Pancreas (tissue), 10 donors: ENCODE measurements around the gene PROCA1. TPM values are rescaled to one million over a fixed set of nuclear protein-coding genes. Genes with fewer than 3 reads are reported as not detected.
A peak's percentile ranks its signal among the peaks of the same experiment; 100 is the strongest.

ENCODE experiments used
- ATAC-seq, 4 donors: fragments of 200-7000 bp; cut with Tn5 transposase; one replicate each; pipeline versions ENCODE4 v1.8.0 to v1.9.1; 2020; ENCODE audit warnings: mild to moderate bottlenecking in 4 of 4, moderate library complexity in 4 of 4
- DNase-seq, 6 donors: peaks; one replicate each; pipeline ENCODE4 v3.0.0-alpha.2; 2020
- FAIRE-seq: peaks from 2 replicates; lab custom pipeline; 2012; peaks lifted over from hg19 to GRCh38; lab: Jason Lieb, UNC
- H3K27ac ChIP-seq, 4 donors: fragments of 200-600 bp; sonication (generic); 1 replicate in 3 of 4; 2 replicates in 1 of 4; pipeline versions ENCODE4 v1.5.0 to v1.8.0; 2020
- H3K27me3 ChIP-seq, 4 donors: fragments of 200-600 bp; one replicate each; pipeline ENCODE4 v1.8.0; 2021
- H3K36me3 ChIP-seq, 3 donors: fragments of 200-600 bp; sonication (generic) in 1 of 3; one replicate each; pipeline versions ENCODE4 v1.5.0 to v1.8.0; 2020 to 2021
- H3K4me1 ChIP-seq, 3 donors: fragments of 200-600 bp; one replicate each; pipeline ENCODE4 v1.8.0; 2021
- H3K4me3 ChIP-seq, 4 donors: fragments of 200-600 bp; sonication (generic) in 2 of 4; one replicate each; pipeline versions ENCODE4 v1.5.0 to v1.8.0; 2020 to 2021
- H3K9me3 ChIP-seq, 4 donors: fragments of 200-600 bp; one replicate each; pipeline ENCODE4 v1.8.0; 2021
- WGBS, 2 donors: extraction: QIAGEN DNeasy Blood & Tissue Kit; methylation state at CpG; one replicate each; pipeline ENCODE4 v1.1.7; 2013; 5-methylcytosine and 5-hydroxymethylcytosine counted together
- intact Hi-C, 3 donors: fragments of 100-400 bp; cut with DNase I; formaldehyde crosslinking; loops; one replicate each; pipeline versions ENCODE4 v1.11.1 to v1.14.2; 2022
- polyA plus RNA-seq, 2 donors: library from polyadenylated mRNA; stranded (reverse); fragments of 200-250 nt; gene quantifications; one replicate each; pipeline ENCODE4 v1.2.3, GENCODE V29; 2013
- total RNA-seq, 6 donors: library from RNA; stranded (reverse); fragmentation: NEBNext Ultra II Directional in 4 of 6; extraction: Animal tissue kit (Norgen Biotek cat#: 25700) in 4 of 6; gene quantifications; one replicate each; pipeline versions ENCODE4 v1.2.1 to v1.2.4, GENCODE V29; 2021 to 2023
- TF ChIP-seq, protein P1 (sequence below), 4 donors: fragments of 200-600 bp; sonication (generic) in 3 of 4; IDR thresholded peaks; one replicate each; pipeline versions ENCODE4 v1.5.0 to v1.8.0; 2021; ENCODE audit warnings: antibody characterized with exemption in 4 of 4
- donor health status: healthy with polysubstance abuse.
- donor health status: DM: no; HTN: no; CAD: no; lungs with moderate emphysema.
- donor health status: DM: no; HTN: no; CAD: no.
- donor health status: control.
- donor health status: control.
- donor health status: Bipolar disorder and iron deficiency.
- donor health status: DM: yes; HTN: yes; CAD: no.
- donor health status: DM: no; HTN: no; CAD: no.
- donor health status: DM: no; HTN: no; CAD: no.
- donor health status: DM: yes; HTN: yes; CAD: no.

The PROCA1 gene
- total and polyA plus RNA-seq, 8 donors = 0.19 to 3.1 (median 0.43) TPM

DNA sequence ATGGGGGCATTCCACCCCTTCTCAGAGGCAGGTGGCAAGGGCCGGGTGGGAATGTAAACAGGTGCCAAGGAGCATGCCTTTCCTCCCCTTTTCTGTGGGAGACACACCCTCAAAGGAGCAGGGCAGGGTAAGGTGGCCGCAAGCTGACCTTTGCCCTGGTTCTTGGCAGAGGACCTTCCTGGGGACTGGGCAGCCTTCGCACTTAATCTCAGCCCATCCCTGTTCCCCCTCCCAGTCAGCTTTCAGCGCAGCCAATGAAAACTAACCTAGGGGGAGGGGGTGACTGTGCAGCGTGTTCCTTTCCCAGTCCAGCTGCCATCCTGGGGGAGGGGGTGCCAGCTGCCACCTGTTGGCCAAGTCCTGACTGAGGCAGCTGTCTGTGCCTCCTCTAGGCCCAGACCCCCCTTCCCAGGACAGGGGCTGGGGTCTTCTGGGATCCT lies 34.9 kb upstream of the PROCA1 start:
- TF ChIP-seq, protein P1, sequence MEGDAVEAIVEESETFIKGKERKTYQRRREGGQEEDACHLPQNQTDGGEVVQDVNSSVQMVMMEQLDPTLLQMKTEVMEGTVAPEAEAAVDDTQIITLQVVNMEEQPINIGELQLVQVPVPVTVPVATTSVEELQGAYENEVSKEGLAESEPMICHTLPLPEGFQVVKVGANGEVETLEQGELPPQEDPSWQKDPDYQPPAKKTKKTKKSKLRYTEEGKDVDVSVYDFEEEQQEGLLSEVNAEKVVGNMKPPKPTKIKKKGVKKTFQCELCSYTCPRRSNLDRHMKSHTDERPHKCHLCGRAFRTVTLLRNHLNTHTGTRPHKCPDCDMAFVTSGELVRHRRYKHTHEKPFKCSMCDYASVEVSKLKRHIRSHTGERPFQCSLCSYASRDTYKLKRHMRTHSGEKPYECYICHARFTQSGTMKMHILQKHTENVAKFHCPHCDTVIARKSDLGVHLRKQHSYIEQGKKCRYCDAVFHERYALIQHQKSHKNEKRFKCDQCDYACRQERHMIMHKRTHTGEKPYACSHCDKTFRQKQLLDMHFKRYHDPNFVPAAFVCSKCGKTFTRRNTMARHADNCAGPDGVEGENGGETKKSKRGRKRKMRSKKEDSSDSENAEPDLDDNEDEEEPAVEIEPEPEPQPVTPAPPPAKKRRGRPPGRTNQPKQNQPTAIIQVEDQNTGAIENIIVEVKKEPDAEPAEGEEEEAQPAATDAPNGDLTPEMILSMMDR (IDR thresholded peaks at IDR 0.05) = no peak
- Histone ChIP-seq H3K27me3 (no peaks in the 10 kb centered on the region), H3K9me3 (no peaks in the 10 kb centered on the region), H3K36me3 (peaks cover 0 to 22% (median 12%) of the 10 kb centered on the region in 3 donors), H3K27ac (peak overlapping the region; percentile 83 to 98 (median 96)), H3K4me3 (peak overlapping the region in 2 of 4 donors; percentile 84 to 91), H3K4me1 (peaks cover 38 to 51% (median 43%) of the 10 kb centered on the region in 3 donors)
- 8 to 11% methylated on average over 5 of the region's 5 CpGs for WGBS, 2 donors
- DNase-seq (peak; percentile 75 to 92 (median 88)), FAIRE-seq (no peak), ATAC-seq (peak; percentile 46 to 63 (median 54))
- intact Hi-C loops = no loop called here

DNA sequence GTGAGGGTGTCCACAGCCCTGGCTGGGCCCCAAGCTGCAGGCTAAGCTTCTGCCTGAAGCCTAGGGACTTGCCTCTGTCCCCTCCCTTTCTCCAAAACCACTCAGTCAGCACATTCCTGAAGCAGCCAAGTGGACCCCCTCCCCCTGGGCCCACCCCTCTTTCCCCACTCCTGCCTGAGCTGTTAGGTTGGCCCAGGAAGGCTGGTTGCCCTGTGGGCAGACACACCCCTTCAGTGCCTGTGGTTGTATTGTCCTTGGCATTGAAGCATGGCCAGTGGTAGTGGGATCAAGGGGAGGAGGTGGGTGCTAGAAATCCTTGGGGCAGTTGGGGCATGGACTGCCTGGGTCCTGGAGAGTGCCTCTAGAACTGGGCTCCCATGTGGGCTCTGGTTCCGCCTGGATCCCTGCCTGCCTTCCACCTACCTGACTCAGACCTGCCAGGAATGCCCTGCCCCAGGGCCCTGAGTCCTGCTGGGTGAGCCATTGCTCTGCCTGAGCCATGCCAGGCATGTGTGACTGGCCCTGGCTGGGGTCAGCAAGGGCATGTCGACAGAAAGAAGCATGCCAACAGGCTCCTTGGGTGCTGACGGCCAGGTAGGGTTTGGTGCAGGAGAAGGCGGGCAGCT lies 34.2 kb upstream of the PROCA1 start:
- DNase-seq (peak in 5 of 6 donors; percentile 73 to 88 (median 79)), ATAC-seq (peak; percentile 14 to 34 (median 28)), FAIRE-seq (no peak)
- Histone ChIP-seq H3K27ac (peak overlapping the region; percentile 83 to 98 (median 96)), H3K4me1 (peaks cover 38 to 51% (median 43%) of the 10 kb centered on the region in 3 donors), H3K9me3 (no peaks in the 10 kb centered on the region), H3K36me3 (peaks cover 0 to 19% (median 12%) of the 10 kb centered on the region in 3 donors), H3K4me3 (peak overlapping the region in 3 of 4 donors; percentile 63 to 91 (median 84)), H3K27me3 (no peaks in the 10 kb centered on the region)
- whole genome bisulfite sequencing, 2 donors = 15 to 29% methylated on average over 4 of the region's 4 CpGs
- TF ChIP-seq, protein P1 (IDR thresholded peaks at IDR 0.05) = no peak
- intact Hi-C loops = no loop called here

DNA sequence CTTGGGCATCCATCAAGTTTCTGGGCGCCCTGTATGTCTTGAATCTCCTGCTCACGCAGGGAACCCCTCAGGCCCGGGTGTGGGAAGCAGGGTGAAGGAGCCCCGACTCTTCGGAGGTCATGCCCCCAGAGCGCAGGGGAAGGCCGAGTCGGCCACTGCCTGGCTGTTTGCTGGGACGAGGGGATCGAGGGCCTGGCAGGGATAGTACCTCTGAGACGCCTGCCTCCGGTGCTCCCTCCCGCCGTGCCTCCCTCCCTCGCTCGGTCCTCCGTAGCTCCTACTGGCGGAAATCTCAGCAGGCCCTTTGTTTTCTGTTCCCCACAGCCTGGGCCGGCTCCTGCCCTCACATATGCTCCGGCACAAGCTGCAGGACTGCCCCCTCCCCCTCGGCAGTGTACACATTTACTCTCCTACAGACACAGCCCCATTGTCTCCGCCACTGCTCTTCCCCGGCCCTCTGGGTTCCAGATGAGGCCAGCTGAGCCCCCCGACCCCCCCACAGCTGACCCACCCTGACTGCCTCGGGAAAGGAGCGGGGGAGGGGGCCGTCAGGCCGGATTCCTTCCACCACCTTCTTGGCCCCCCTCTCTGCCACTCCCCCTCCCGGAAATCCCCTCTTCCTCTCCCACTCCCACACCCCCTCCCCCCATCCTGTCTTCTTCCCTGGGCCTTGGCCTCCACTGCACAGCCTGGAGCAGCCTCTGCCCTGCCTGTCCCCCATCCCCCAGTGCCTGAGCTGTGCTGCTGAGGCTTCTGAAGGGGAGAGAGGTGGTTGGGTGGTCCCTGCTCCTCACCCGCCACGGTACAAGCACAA lies 33.5 kb upstream of the PROCA1 start:
- H3K9me3 ChIP-seq = no peaks in the 10 kb centered on the region
- peak; percentile 64 to 86 (median 72) for DNase-seq
- H3K4me3 ChIP-seq = peak overlapping the region; percentile 63 to 91 (median 78)
- intact Hi-C loops = no loop called here
- H3K27me3 ChIP-seq = no peaks in the 10 kb centered on the region
- TF ChIP-seq, protein P1 (IDR thresholded peaks at IDR 0.05) = no peak
- H3K27ac ChIP-seq = peak overlapping the region; percentile 94 to 98 (median 96)
- ATAC-seq = peak; percentile 6 to 29 (median 20)
- FAIRE-seq = no peak
- peaks cover 38 to 44% (median 42%) of the 10 kb centered on the region in 3 donors for H3K4me1 ChIP-seq
- peaks cover 0 to 19% (median 12%) of the 10 kb centered on the region in 3 donors for H3K36me3 ChIP-seq
- WGBS, 2 donors = 1 to 2% methylated on average over 28 to 31 of the region's 31 CpGs

DNA sequence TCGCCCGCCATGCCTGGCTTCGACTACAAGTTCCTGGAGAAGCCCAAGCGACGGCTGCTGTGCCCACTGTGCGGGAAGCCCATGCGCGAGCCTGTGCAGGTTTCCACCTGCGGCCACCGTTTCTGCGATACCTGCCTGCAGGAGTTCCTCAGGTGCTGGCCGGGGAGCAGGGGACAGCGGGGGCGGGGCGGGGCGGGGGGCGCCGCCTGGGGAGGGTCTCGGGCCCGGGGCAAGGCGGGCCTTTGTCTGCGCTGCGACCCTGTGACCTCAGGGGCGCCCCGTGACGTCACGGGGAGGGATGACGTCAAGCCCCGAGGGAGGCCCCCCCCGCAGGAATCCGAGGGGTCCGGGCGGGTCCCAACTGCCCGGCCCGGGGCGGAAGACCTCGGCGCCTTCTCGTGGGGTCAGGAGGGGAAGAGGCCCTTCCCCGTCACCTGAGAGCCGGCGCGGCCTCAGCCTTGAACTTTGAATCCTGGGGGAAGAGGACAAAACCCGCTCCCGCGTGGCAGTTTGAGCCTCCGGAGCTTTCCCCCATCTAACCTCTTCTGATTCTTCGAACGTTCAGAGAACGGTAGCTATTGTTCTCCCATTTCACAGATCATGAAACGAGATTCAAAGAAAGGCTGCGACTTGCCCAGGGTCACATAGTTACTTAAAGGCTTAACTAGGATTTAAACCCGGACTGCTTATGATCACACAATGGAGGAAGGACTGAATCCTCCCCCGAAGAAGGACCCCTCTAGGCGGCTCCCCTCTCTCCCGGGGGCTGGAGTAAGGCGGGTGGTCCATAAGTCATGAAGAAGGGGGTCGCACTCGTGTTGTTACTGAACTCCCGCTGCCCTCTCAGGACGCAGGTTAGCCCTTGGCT lies 32.6 kb upstream of the PROCA1 start:
- peak; percentile 0 to 6 (median 2) for ATAC-seq
- Histone ChIP-seq H3K36me3 (peaks cover 0 to 17% (median 7%) of the 10 kb centered on the region in 3 donors), H3K4me1 (peaks cover 33 to 37% (median 34%) of the 10 kb centered on the region in 3 donors), H3K27me3 (no peaks in the 10 kb centered on the region), H3K4me3 (peak overlapping the region; percentile 63 to 91 (median 78)), H3K27ac (peak overlapping the region; percentile 94 to 98 (median 96)), H3K9me3 (no peaks in the 10 kb centered on the region)
- FAIRE-seq = no peak
- 0 to 1% methylated on average over 51 to 61 of the region's 61 CpGs for WGBS, 2 donors
- intact Hi-C loops = no loop called here
- TF ChIP-seq, protein P1 (IDR thresholded peaks at IDR 0.05) = no peak
- DNase-seq = peak in 5 of 6 donors; percentile 51 to 86 (median 79)
